GM12892 (cell line): ENCODE data around the gene VAV2.

Source experiments
- POLR2A ChIP-seq: IDR thresholded peaks from 2 replicates; pipeline ENCODE4 v1.6.1; 2011; ENCODE audit warnings: low read depth, low read length, control low read depth
- POLR2AphosphoS5 ChIP-seq: IDR thresholded peaks from 2 replicates; pipeline ENCODE4 v1.6.1; 2011; ENCODE audit warnings: low read depth, low read length, control low read depth
- TAF1 ChIP-seq: IDR thresholded peaks from 2 replicates; pipeline ENCODE4 v1.6.1; 2011; ENCODE audit warnings: low read depth, mild to moderate bottlenecking, control low read depth, low read length, borderline replicate concordance

DNA sequence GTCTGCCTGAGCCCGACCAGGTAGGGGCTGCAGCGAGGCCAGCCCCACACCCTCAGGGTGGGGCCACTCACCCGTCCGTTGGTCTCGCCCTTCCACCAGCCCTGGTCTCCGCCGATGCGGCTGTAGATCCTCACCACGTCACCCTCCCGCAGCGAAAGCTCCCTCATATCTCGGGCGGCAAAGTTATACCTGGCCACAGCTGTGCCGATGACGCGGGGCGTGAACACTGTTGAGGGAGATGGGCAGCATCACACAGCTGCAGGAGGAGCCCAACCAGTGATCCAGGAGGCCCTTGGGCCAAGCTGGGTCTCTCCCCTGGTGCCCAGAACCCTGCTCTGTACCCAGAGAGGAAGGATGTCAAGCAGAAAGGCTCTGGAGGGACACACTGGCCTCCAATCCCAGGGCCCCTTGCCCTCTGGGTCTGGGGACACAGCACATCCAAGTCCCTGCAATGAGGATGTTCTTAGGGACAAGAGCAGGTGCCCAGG is 223.7 kb downstream of the VAV2 start:
- TF ChIP-seq POLR2A: no peak
- no peak for TF ChIP-seq TAF1
- no peak for TF ChIP-seq POLR2AphosphoS5
